CD4-positive, alpha-beta memory T cell (primary cell): Measurements from ENCODE around the gene EXD3. TPM values are rescaled to one million over a fixed set of nuclear protein-coding genes. Genes with fewer than 3 reads are reported as not detected.

Experiments used
- CTCF ChIA-PET: fragments of 350-600 bp; sonication (Branson Sonifier 250); formaldehyde crosslinking; loops from one replicate; lab custom pipeline; 2021; ENCODE audit warnings: inconsistent platforms; ENCODE audit not compliant: partially characterized antibody; lab: Charles Lee
- POLR2A ChIA-PET: fragments of 350-600 bp; sonication (Branson Sonifier 250); formaldehyde crosslinking; loops from one replicate; lab custom pipeline; 2021; ENCODE audit not compliant: partially characterized antibody; lab: Charles Lee
- DNase-seq, 5 donors: peaks; one replicate each; pipeline versions ENCODE4 v3.0.0 to v3.0.0-alpha.2; 2020 to 2022; ENCODE audit warnings: mixed read lengths in 1 of 5
- H3K27ac ChIP-seq: one replicate; pipeline ENCODE4 v1.7.0; 2013; ENCODE audit warnings: low read depth, low read length
- H3K27me3 ChIP-seq: 2 replicates; pipeline ENCODE4 v1.7.0; 2013; ENCODE audit warnings: mild to moderate bottlenecking, low read length, moderate library complexity; ENCODE audit not compliant: insufficient read depth
- H3K36me3 ChIP-seq: 2 replicates; pipeline ENCODE4 v1.7.0; 2013; ENCODE audit warnings: mild to moderate bottlenecking, low read length, moderate library complexity; ENCODE audit not compliant: insufficient read depth
- H3K4me1 ChIP-seq: 2 replicates; pipeline ENCODE4 v1.7.0; 2013; ENCODE audit warnings: mild to moderate bottlenecking, low read length, moderate library complexity; ENCODE audit not compliant: insufficient read depth
- H3K4me3 ChIP-seq, 2 donors: one replicate each; pipeline ENCODE4 v1.7.0; 2013; ENCODE audit warnings: low read length in 2 of 2, mild to moderate bottlenecking in 1 of 2
- H3K9me3 ChIP-seq, 2 donors: one replicate each; pipeline ENCODE4 v1.7.0; 2013; ENCODE audit warnings: low read length in 2 of 2, control low read depth in 1 of 2; ENCODE audit not compliant: control insufficient read depth in 1 of 2
- H3K27ac Mint-ChIP-seq, 7 donors: one replicate each; pipeline ENCODE4 v1.8.0; 2020 to 2021; ENCODE audit warnings: mixed read lengths in 7 of 7, mild to moderate bottlenecking in 6 of 7, inconsistent platforms in 3 of 7, moderate library complexity in 3 of 7
- H3K27me3 Mint-ChIP-seq, 2 donors: one replicate each; pipeline ENCODE4 v1.8.0; 2020 to 2021; ENCODE audit warnings: mixed read lengths in 2 of 2
- H3K36me3 Mint-ChIP-seq, 2 donors: one replicate each; pipeline ENCODE4 v1.8.0; 2020 to 2021; ENCODE audit warnings: mixed read lengths in 2 of 2, inconsistent platforms in 1 of 2, mild to moderate bottlenecking in 1 of 2
- H3K4me1 Mint-ChIP-seq, 4 donors: one replicate each; pipeline ENCODE4 v1.8.0; 2020 to 2021; ENCODE audit warnings: mixed read lengths in 4 of 4, mild to moderate bottlenecking in 1 of 4
- H3K4me3 Mint-ChIP-seq, 8 donors: one replicate each; pipeline ENCODE4 v1.8.0; 2020 to 2021; ENCODE audit warnings: mixed read lengths in 8 of 8, mild to moderate bottlenecking in 7 of 8, moderate library complexity in 6 of 8, inconsistent platforms in 3 of 8
- H3K9me3 Mint-ChIP-seq, 8 donors: one replicate each; pipeline ENCODE4 v1.8.0; 2020 to 2021; ENCODE audit warnings: mixed read lengths in 8 of 8, mild to moderate bottlenecking in 5 of 8, inconsistent platforms in 3 of 8, moderate library complexity in 1 of 8
- intact Hi-C: fragments of 100-400 bp; cut with micrococcal nuclease; formaldehyde crosslinking; loops from one replicate; pipeline ENCODE4 v1.15.1; 2023
- polyA plus RNA-seq, 2 donors: library from polyadenylated mRNA; unstranded; fragments of 300-500 nt; fragmentation: Illumina TruSeq; gene quantifications; one replicate each; pipeline ENCODE4 v1.2.3, GENCODE V29; 2021
- total RNA-seq, 2 experiments: library from RNA; stranded (reverse); gene quantifications; one replicate each; pipeline ENCODE4 v1.2.3, GENCODE V29; 2021

EXD3 gene
- total and polyA plus RNA-seq, 4 experiments from 2014 or later, result 2.5 to 21.9 (median 14.2) TPM

DNA sequence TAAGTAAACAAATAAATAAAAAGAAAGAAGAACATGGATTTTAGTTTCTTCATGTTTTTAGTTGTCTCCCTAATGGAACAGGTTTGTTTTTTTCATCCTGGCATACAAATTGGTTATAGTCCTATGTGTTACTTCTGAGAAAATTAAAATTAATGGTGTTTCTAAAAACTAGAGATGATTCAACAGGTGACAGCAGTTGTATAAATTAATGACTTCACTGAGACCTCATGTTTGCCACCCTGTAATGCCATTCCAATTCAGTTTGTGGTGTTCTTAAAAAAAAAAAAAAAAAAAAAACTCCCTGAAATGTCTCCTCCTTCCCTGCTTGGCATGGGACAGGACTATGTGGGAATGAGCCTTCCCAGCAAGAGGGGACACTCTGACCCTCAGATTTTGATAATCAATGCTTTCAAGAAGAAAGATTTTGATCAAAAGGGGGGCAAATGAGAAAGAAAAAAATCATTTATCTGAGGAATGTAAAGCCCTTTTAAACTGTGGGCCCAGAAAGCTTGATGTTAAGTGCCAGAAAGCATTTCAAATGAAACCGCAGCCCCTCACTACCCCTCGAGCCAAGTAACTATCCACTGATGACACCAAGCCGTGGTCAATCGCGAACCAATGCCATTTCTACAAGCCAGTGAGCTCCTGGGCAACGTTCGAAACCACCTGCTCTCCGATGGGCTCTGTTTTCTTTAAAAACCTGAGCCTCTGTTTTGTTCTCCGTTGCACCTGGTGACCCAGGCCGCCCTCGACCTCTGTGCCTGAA, 941 bp downstream of the EXD3 start:
- no peaks in the 10 kb centered on the region for H3K36me3 ChIP-seq
- POLR2A ChIA-PET, result interaction anchor here (0.7 to 1.7 kb wide), 17 partner anchors 10 to 705 kb away, joined by 3 to 14 read pairs (median 4); partner anchors contain the start of genes ENTPD8, MRPL41, NELFB and NSMF
- peak overlapping the region; percentile 82 to 87 (median 85) for H3K4me3 Mint-ChIP-seq

DNA sequence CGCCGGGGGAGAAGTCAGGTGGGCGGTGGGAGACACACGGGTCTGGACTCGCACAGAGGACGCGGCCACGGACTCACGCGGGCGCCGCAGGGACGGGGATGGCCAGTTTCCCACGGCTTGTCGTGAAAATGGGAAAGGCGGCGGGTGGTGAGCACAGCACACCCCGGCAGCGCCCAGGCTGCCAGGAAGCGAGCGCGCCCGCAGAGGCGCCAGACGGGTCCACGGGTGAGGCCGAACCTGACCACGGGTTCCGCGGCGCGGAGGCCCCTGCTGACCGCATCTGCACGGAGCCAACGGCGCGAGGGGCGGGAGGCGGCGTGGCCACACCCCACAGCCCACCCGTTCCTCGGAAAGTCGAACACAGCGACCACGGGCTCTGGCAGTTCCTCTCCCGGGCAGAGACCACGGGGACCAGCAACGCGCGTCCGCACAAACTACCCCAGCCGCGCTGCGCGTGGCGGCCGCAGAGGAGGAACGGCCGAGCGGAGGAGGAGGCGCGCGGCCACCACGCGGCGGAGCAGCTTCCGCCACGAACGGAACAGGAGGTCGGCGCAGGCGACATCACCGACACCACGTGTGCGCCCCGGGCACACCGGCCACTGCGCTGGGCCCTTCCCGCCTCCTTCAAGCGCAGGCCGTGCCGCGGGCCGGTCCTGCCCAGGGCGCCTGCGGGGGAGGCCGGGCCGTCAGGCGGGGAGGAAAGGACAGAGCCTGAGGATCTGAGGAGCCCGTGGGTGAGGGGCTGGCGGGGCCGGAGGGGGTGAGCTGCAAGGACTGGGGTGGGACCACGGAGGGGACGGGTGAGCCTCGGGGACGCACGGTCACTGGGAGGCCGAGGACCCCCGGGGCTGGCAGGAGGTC, 5.6 kb downstream of the EXD3 start:
- CTCF ChIA-PET, result no interaction called here
- Mint-ChIP-seq H3K4me3 (peak overlapping the region in 6 of 8 donors; percentile 29 to 86 (median 62)), H3K36me3 (no peaks in the 10 kb centered on the region), H3K27me3 (no peaks in the 10 kb centered on the region), H3K4me1 (peaks cover 6 to 18% (median 11%) of the 10 kb centered on the region in 4 donors), H3K9me3 (no peaks in the 10 kb centered on the region), H3K27ac (peak overlapping the region in 1 of 7 donors; percentile 57)
- H3K4me1 ChIP-seq, result peaks cover 15% of the 10 kb centered on the region
- H3K27ac ChIP-seq, result no peak overlapping the region
- H3K9me3 ChIP-seq, result no peaks in the 10 kb centered on the region
- POLR2A ChIA-PET, result no interaction called here
- H3K4me3 ChIP-seq, result no peak overlapping the region
- intact Hi-C loops, result no loop called here
- H3K27me3 ChIP-seq, result no peaks in the 10 kb centered on the region
- H3K36me3 ChIP-seq, result no peaks in the 10 kb centered on the region
- peak in 1 of 5 donors; percentile 27 for DNase-seq

More for the DNA sequence above, 941 bp downstream of the EXD3 start:
- Mint-ChIP-seq H3K27me3 (no peaks in the 10 kb centered on the region), H3K36me3 (no peaks in the 10 kb centered on the region), H3K9me3 (no peaks in the 10 kb centered on the region), H3K4me1 (peaks cover 5 to 21% (median 9%) of the 10 kb centered on the region in 4 donors), H3K27ac (peak overlapping the region; percentile 48 to 80 (median 73))
- no peak for DNase-seq
- Histone ChIP-seq H3K4me1 (peaks cover 24% of the 10 kb centered on the region), H3K27me3 (no peaks in the 10 kb centered on the region), H3K4me3 (peak overlapping the region; percentile 57), H3K27ac (peak overlapping the region; percentile 43), H3K9me3 (no peaks in the 10 kb centered on the region)
- CTCF ChIA-PET, result interaction anchor here (0.9 kb wide), 1 partner anchor 41 kb away, joined by 3 read pairs; no protein-coding TSS in a partner anchor
- intact Hi-C loops, result loop anchor here (1.0 to 10.0 kb wide), 3 partner anchors 35 to 133 kb away; partner anchors contain the start of genes MRPL41, NSMF and PNPLA7

DNA sequence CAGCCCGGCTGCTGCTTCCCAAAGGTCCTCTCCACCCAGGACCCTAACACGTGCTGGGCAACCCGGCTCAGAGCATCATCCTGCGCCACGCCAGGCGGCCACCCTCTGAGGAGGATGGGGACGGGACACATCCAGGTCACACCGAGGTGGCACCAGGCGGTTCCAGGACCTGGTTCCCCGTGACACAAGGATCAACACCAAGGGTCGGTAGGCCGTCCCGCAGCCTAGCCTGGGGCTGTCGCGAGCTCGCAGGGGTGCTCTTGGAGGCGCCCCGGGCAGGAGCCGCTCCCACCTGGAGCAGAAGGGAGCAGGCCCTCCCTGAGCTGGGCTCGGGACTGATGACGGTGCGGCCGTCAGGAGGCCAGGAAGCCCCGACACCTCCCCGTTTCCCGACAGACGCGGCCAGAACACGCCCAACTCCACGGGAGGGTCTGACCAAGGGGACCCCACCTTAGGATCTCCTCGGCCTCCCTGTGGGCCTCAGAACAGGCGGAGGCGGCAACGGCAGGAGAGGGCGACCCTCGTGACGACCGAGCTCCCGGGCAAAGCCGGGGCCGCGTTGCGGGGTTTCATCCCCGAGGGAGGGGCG, 6.3 kb downstream of the EXD3 start:
- H3K27ac ChIP-seq, result no peak overlapping the region
- Mint-ChIP-seq H3K4me1 (peaks cover 2 to 11% (median 5%) of the 10 kb centered on the region in 4 donors), H3K27me3 (no peaks in the 10 kb centered on the region), H3K4me3 (peak overlapping the region in 2 of 8 donors; percentile 15 to 23), H3K27ac (no peak overlapping the region), H3K9me3 (no peaks in the 10 kb centered on the region), H3K36me3 (no peaks in the 10 kb centered on the region)
- no peaks in the 10 kb centered on the region for H3K36me3 ChIP-seq
- intact Hi-C loops, result no loop called here
- H3K9me3 ChIP-seq, result no peaks in the 10 kb centered on the region
- H3K27me3 ChIP-seq, result no peaks in the 10 kb centered on the region
- CTCF ChIA-PET, result no interaction called here
- no peak overlapping the region for H3K4me3 ChIP-seq
- DNase-seq, result peak in 1 of 5 donors; percentile 9
- POLR2A ChIA-PET, result no interaction called here
- peaks cover 11% of the 10 kb centered on the region for H3K4me1 ChIP-seq

DNA sequence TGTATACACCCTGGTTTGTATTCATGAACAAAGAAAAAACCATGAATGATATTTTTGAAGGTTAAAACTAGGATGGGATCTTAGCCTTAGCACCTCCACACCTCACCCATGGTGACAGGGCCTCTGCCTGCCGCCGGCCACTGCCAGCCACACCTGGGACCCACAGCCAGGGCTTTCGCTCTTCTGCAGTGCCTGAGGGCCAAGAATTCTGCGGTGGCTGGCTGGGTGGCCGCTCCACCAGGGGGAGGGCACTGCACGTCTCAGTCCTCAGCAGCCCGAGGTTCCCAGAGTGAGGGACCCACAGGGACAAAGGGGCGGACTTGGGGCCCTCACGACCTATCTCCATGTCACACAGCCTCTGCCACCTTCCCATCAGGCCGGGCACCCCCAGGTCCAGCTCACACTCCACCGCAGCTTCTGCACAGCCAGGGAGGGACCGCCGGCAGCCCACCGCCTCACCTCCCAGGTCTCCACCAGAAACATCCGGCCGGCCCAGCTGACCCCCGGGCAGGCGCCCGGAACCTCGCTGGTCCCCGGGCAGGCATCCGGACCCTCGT, 6.9 kb downstream of the EXD3 start:
- CTCF ChIA-PET, result no interaction called here
- intact Hi-C loops, result no loop called here

DNA sequence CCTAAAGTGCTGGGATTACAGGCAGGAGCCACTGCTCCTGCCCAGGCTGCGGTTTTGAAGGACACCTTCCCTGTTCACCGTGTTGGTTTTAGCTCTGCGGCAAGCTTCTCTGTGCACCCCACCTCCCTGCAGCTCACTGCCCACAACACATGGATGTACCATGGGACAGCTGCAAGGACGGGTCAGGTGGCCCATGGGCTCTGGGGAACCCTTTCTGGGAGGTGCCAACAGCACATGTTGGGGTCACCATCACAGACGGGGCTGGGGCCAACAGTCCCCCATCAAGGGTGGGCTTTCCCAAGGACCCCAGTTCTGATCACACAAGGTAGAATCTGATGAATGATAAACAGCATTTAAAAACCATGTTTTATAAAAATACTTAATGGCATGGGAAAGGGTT, 7.5 kb downstream of the EXD3 start:
- POLR2A ChIA-PET, result no interaction called here

More for the DNA sequence above, 6.9 kb downstream of the EXD3 start:
- H3K9me3 ChIP-seq, result no peaks in the 10 kb centered on the region
- no peaks in the 10 kb centered on the region for H3K27me3 ChIP-seq
- H3K27ac Mint-ChIP-seq, result no peak overlapping the region
- peaks cover 2 to 11% (median 4%) of the 10 kb centered on the region in 4 donors for H3K4me1 Mint-ChIP-seq
- no peaks in the 10 kb centered on the region for H3K36me3 Mint-ChIP-seq
- no peak overlapping the region for H3K27ac ChIP-seq
- no peak overlapping the region for H3K4me3 ChIP-seq
- no peak for DNase-seq
- peaks cover 9% of the 10 kb centered on the region for H3K4me1 ChIP-seq
- no peaks in the 10 kb centered on the region for H3K36me3 ChIP-seq
- no peak overlapping the region for H3K4me3 Mint-ChIP-seq
- no peaks in the 10 kb centered on the region for H3K9me3 Mint-ChIP-seq
- POLR2A ChIA-PET, result no interaction called here
- H3K27me3 Mint-ChIP-seq, result no peaks in the 10 kb centered on the region

DNA sequence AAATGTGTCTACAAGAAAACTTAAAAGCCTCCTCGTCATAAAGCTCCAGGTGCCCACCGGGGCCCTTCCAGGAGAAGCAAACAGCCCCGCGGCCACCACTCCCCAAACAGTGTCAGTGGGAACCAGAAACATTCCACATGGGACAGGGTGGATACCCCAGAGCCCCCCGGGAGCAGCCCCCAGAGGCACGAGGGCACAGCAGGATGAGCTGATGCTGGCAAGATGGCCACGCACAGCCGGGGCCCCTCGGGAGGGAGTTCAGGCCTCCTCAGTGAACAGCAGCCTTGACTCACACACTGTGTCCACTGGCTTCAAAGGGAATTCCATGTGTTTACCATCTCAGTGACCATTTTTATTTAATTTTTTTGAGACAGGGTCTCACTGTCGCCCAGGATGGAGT, 10.5 kb downstream of the EXD3 start:
- intact Hi-C loops, result no loop called here
- POLR2A ChIA-PET, result interaction anchor here (2.9 kb wide), 1 partner anchor 11 kb away, joined by 12 read pairs; the partner anchor contains the start of genes EXD3 and NOXA1
- no peak overlapping the region for H3K4me3 ChIP-seq
- no peaks in the 10 kb centered on the region for H3K36me3 ChIP-seq
- Mint-ChIP-seq H3K9me3 (no peaks in the 10 kb centered on the region), H3K27me3 (no peaks in the 10 kb centered on the region), H3K36me3 (no peaks in the 10 kb centered on the region), H3K4me3 (no peak overlapping the region), H3K4me1 (peaks cover 2 to 11% (median 4%) of the 10 kb centered on the region in 4 donors), H3K27ac (no peak overlapping the region)
- CTCF ChIA-PET, result no interaction called here
- no peaks in the 10 kb centered on the region for H3K9me3 ChIP-seq
- DNase-seq, result no peak
- no peaks in the 10 kb centered on the region for H3K27me3 ChIP-seq
- peaks cover 14% of the 10 kb centered on the region for H3K4me1 ChIP-seq
- no peak overlapping the region for H3K27ac ChIP-seq

More for the DNA sequence above, 7.5 kb downstream of the EXD3 start:
- CTCF ChIA-PET, result no interaction called here
- Mint-ChIP-seq H3K4me1 (peaks cover 2 to 11% (median 4%) of the 10 kb centered on the region in 4 donors), H3K27ac (peak overlapping the region in 1 of 7 donors; percentile 57), H3K36me3 (no peaks in the 10 kb centered on the region), H3K4me3 (peak overlapping the region in 1 of 8 donors; percentile 6), H3K9me3 (no peaks in the 10 kb centered on the region), H3K27me3 (no peaks in the 10 kb centered on the region)
- Histone ChIP-seq H3K4me1 (peaks cover 13% of the 10 kb centered on the region), H3K4me3 (no peak overlapping the region), H3K9me3 (no peaks in the 10 kb centered on the region), H3K27ac (no peak overlapping the region), H3K27me3 (no peaks in the 10 kb centered on the region), H3K36me3 (no peaks in the 10 kb centered on the region)
- no peak for DNase-seq
- intact Hi-C loops, result no loop called here
